ENCODE measurements around the gene LRFN2.

The LRFN2 gene

GRCh38 chr6:40517654-40518053, 69.5 kb downstream of the LRFN2 start:
- DNase-seq (ENCODE audit: low read depth in 3 of 3), result no peak

GRCh38 chr6:40516429-40516828, 70.7 kb downstream of the LRFN2 start:
- DNase-seq (ENCODE audit: low read depth in 3 of 3), result no peak

DNA sequence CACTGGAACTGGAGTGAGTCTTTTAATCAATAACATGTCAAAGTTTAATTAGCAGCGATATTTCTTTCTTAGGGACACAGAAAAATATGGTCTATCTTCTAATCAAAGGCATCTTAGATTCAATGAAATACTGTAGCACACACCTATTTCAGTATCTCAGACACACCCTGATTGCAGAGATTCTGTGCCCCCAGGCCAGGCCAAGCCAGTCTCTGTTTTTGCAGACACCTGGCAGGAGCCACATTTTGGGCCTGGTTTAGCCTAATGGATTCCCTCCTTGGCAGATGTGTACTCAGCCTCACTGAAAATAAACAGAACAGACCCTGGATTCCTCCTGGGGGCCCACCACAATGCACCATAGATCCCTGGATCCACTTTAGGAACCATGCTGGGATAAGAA, 74.8 kb downstream of the LRFN2 start:
- no peak for DNase-seq (ENCODE audit: low read depth in 3 of 3)

- no peak for DNase-seq (ENCODE audit: low read depth in 3 of 3)
These were observed 75.3 kb downstream of the LRFN2 start for GRCh38 chr6:40511884-40512283.

- DNase-seq (ENCODE audit: low read depth in 3 of 3), result no peak
These were observed 76.7 kb downstream of the LRFN2 start for GRCh38 chr6:40510442-40510841.

GRCh38 chr6:40509716-40510260, 77.4 kb downstream of the LRFN2 start:
- no peak for DNase-seq (ENCODE audit: low read depth in 3 of 3)

GRCh38 chr6:40509086-40509485, 78.1 kb downstream of the LRFN2 start:
- no peak for DNase-seq (ENCODE audit: low read depth in 3 of 3)

- no peak for DNase-seq (ENCODE audit: low read depth in 3 of 3)
These were observed 80.2 kb downstream of the LRFN2 start for GRCh38 chr6:40506954-40507353.

DNA sequence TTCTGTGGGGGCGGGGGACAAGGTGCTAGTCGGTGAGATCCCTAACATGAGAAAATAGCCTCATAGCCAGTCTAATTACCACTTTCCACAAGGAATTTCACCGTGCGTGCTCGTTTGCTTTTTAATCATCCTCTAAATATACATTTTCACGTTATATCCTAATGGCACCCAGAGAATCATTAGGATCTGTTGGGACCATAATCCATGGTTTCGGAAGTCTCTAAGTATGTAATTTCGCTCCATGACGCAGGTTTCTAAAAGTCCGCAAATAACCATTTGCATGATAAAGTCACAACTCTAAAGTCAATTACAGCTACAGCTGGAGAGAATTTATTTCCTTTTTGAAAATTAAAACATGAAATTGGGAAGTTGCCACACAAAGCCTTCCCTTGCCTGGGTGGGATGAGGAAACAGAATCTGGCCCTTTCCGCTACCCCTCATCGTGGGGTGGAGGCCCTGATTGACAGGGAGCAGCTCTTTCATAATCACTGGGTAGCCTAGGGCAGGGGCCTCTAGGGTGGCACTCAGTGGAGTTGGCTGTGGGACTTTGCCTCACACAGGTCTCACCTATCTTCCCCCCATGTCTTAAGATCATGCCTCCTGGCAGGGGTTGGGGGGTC, 81.9 kb downstream of the LRFN2 start:
- no peak for DNase-seq (ENCODE audit: low read depth in 3 of 3)

- no peak for DNase-seq (ENCODE audit: low read depth in 3 of 3)
These were observed 82.9 kb downstream of the LRFN2 start for GRCh38 chr6:40504274-40504673.

DNA sequence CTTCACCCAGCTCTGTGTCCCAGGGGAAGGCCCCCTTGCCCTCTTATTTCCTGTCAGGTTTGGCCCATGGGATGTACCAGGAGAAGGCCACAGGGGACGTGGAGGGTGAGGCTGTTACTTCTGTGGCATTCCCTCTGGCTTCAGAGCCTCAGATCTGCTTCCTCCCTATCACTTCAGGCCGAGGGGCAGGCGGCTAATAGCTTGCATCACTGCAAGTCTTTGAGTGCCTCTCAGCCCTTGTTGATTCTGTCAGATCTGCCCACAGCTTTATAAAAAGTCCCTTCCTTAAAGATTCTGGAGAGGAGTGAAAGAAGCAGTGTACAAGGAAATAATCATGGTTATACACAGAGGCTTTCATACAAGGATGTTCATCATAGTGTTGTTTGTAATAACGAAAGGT, 86.9 kb downstream of the LRFN2 start:
- DNase-seq (ENCODE audit: low read depth in 3 of 3), result no peak

DNA sequence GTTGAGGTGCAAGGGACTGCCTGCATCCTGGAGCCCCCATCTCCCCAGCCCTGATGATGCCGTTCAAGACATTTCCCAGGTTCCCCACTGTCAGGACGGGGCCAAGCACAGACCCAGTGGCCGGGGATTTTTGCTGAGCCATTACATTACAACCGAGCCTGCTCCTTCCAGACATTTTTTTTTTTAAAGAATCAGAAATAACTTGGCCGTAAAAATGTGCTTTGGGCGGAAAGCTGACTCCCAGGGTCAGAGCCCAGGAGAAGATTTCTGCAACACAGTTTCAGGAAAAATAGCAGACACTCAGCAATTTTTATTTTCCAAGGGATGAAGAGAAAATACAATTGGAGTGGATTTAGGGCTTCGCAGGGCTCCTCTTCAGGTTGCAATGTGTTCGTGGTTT, 87.9 kb downstream of the LRFN2 start:
- DNase-seq (ENCODE audit: low read depth in 3 of 3), result no peak

GRCh38 chr6:40498148-40498547, 89.0 kb downstream of the LRFN2 start:
- DNase-seq (ENCODE audit: low read depth in 3 of 3), result no peak

DNA sequence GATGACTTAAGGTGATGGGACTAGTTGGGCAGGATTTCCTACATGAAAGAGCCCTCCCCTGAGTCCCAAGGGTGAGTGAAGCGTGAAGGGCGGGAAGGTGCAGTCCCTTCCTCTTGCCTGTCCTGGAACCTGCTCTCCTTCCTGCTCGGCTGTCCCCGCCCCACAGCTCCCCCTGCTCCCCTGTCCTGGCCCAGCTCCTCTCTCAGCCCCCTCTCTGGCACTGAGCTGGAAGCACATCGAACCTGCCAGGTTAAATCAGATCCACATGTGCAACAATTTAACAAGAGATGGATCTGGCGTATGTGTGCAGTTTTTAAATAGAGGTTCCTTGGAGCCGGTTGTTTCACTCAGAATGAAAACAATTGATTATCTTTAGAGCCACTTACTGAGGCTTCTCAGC, 95.0 kb downstream of the LRFN2 start:
- no peak for DNase-seq (ENCODE audit: low read depth in 3 of 3)

DNA sequence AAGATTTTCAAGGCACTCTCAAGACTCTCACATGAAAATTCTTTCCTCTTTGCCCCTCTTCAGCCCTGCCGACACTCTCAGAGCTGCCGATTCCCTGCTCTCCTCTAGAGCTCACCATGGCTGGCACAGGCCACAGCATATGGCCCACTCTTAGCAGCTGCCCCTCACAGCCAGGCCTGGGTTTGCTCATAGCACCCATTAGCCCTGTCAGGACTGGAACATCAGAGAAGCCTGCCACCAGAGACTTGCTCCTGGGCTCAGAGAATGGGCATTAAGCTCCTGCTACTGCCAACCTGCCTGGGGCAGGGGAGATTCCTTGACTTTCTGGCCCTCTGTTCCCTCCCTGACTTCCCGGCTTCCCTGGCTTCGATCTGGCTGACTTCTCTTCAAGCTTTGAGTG, 96.7 kb downstream of the LRFN2 start:
- no peak for DNase-seq (ENCODE audit: low read depth in 3 of 3)

GRCh38 chr6:40489798-40490197, 97.4 kb downstream of the LRFN2 start:
- DNase-seq (ENCODE audit: low read depth in 3 of 3), result no peak

- DNase-seq (ENCODE audit: low read depth in 3 of 3), result no peak
These were observed 100.6 kb downstream of the LRFN2 start for GRCh38 chr6:40486576-40486975.

DNA sequence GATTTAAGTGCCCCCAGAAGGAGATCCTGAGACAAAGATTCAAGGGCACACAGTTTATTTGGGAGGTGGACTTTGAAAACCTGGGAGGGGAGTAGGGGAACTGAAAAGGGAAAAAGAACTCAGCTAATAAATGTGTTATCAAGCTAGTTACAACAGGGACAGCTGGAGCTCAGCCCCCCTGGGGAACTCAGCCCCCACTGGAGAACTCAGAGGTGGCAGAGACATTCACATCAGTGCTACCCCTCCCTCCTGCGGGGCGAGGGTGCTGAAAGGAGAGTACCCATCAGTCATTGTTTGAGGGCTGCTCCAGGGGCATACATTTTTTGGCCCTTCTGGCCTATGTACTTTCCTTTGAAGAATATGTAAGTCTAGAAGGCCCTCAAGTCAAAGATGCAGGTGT, 101.4 kb downstream of the LRFN2 start:
- DNase-seq (ENCODE audit: low read depth in 3 of 3), result no peak

- DNase-seq (ENCODE audit: low read depth in 3 of 3), result no peak
These were observed 101.9 kb downstream of the LRFN2 start for GRCh38 chr6:40485300-40485699.

GRCh38 chr6:40484066-40484465, 103.1 kb downstream of the LRFN2 start:
- no peak for DNase-seq (ENCODE audit: low read depth in 3 of 3)

DNA sequence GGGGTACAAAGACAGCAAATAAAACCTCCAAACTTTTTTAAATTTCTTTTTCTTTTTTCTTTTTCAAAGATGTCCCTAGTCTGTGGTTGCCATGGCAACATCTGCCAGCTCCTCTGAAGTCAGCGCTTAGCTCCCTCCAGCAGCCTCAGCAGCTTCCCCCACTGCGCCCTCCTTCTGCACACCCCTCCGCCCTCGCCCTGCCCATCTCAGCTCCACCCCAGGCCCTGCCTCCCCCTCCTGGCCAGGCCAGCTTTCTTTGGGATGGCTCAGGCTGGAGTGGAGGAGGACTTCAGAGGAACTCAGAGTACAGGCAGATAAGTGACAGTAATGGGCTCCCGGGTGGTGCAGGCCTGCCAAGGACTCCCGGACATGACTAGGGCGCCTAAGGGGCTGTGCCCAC, 104.6 kb downstream of the LRFN2 start:
- DNase-seq (ENCODE audit: low read depth in 3 of 3), result no peak

GRCh38 chr6:40480678-40481077, 106.5 kb downstream of the LRFN2 start:
- no peak for DNase-seq (ENCODE audit: low read depth in 3 of 3)

GRCh38 chr6:40479706-40480105, 107.5 kb downstream of the LRFN2 start:
- no peak for DNase-seq (ENCODE audit: low read depth in 3 of 3)

Data from stimulated activated CD4-positive, alpha-beta T cell treated with anti-CD3 and anti-CD28 coated beads, TNF-alpha, amount 100 ng/mL, for 24 hours (primary cell).